Hepatocyte (in vitro differentiated cells): ENCODE data around the gene ZNF729.

Experiments
- EZH2 ChIP-seq: fragments of 200-600 bp; sonication (generic); IDR thresholded peaks from 2 replicates; pipeline ENCODE4 v1.6.1; 2016; ENCODE audit warnings: antibody characterized with exemption, mild to moderate bottlenecking, borderline replicate concordance
- EZH2phosphoT487 ChIP-seq: fragments of 200-600 bp; sonication (generic); IDR thresholded peaks from one replicate; pipeline ENCODE4 v1.6.1; 2018; ENCODE audit warnings: antibody characterized with exemption, mild to moderate bottlenecking, low read depth, moderate library complexity; ENCODE audit not compliant: unreplicated experiment, severe bottlenecking
- TF ChIP-seq, protein P1 (sequence below): fragments of 200-600 bp; sonication (generic); IDR thresholded peaks from 2 replicates; pipeline ENCODE4 v1.5.1; 2016; ENCODE audit warnings: antibody characterized with exemption, mild to moderate bottlenecking; ENCODE audit not compliant: poor library complexity

DNA sequence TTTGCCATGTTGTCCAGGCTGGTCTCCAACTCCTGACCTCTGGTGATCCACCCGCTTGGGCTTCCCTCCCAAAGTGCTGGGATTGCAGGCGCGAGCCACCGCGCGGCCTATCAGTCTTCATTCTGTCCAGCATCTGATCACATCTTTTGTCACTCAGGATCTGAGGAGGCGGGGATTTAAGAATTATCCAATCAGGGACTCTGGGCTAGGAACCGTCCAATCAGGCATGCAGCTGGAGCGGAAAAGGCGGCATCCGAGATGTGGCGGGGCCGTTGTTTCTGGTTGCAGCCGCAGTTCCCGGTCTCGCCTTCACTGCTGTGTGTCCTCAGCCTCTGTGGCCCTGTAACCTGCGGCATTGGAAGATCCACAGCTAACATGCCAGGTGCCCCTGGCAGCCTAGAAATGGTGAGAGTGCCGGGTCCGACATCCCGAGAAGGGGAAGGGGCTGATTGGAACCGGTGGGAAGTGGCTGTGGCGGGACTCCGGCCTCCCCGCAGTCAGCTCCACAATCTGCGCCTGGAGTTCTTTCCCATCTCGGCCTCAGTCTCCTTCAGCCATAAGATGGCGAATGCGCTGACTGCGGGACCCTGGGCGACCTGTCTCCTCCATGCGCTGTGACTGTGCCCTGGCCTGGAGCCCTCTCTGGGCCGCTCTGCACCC lies at the start of gene ZNF729:
- TF ChIP-seq, protein P1, sequence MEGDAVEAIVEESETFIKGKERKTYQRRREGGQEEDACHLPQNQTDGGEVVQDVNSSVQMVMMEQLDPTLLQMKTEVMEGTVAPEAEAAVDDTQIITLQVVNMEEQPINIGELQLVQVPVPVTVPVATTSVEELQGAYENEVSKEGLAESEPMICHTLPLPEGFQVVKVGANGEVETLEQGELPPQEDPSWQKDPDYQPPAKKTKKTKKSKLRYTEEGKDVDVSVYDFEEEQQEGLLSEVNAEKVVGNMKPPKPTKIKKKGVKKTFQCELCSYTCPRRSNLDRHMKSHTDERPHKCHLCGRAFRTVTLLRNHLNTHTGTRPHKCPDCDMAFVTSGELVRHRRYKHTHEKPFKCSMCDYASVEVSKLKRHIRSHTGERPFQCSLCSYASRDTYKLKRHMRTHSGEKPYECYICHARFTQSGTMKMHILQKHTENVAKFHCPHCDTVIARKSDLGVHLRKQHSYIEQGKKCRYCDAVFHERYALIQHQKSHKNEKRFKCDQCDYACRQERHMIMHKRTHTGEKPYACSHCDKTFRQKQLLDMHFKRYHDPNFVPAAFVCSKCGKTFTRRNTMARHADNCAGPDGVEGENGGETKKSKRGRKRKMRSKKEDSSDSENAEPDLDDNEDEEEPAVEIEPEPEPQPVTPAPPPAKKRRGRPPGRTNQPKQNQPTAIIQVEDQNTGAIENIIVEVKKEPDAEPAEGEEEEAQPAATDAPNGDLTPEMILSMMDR: no peak
- TF ChIP-seq EZH2phosphoT487 (no peak), EZH2 (no peak)
